ENCODE measurements around the gene ZNF75A. TPM values are rescaled to one million over a fixed set of nuclear protein-coding genes. Genes with fewer than 3 reads are reported as not detected.
"Not testable (repeated sequence)": the region's sequence is repeated elsewhere in the genome, so short reads cannot be mapped to it uniquely, and the experiment has no call there.

Gene ZNF75A
- 10.1 and 13.7 TPM in 2 replicates for total RNA-seq

DNA sequence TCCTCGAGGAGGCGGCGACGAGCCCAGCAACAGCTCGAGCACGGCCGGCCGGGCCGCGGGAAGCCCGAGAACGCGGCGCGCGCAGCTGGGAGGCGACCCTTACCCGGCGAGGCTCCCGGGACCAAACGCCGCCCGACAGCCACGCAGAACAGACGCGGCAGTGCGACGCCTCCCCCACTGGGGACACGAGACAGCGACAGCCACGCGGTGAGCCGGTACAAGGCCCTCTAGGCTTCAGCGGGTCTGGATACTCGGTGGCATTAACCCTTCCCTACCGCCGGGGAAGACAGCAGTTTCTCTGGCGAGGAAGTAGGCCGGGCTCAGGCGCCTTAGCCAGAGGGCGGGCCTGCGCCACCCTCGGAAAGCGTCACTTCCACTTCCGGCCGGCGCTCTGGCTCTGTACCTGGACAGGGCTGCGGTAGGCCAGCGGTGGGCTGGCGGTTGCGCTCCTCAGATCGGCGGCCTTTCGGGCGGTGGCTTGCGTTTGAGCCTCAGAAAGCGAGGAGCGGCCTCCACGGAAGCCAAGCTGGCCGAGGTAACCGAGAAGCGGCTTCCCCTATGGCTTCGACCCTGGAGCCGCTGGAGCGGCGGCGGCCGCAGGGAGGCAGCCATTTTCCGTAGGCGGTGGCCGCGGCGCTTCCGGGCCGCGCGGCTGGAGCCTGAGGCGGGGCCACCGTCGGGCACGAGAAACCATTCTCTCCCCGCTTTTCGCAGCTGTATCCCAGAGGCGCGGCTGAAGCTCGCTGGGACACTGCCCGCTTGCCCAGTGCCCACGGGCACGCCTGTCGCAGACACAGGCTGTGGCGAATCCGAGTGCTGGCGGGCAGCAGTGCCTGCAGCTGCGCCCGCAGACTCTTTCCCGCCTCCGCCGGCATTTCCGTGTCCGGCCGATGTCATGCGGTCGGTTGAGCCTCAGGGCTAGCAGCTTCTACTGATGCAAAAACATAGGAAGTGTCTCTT lies at the start of gene ZNF75A, which contains the start of gene TIGD7:
TSS of gene ZNF75A (plus strand) at position 389 of the 960 bp plus-strand sequence. CDS start 2,932 bp downstream, outside the sequence.
TSS of gene TIGD7 (minus strand) at position 322 of the 960 bp plus-strand sequence. CDS start 4,816 bp downstream, outside the sequence.
- peak; percentile 72 to 94 for DNase-seq (ENCODE audit: low read depth in 2 of 2)

- no peak for DNase-seq (ENCODE audit: low read depth in 2 of 2)
Observed at GRCh38 chr16:3256146-3256865, 49.0 kb upstream of the ZNF75A start, which contains the start of gene MEFV. MEFV (minus strand) TSS chr16:3256633; CDS start chr16:3256587, 46 bp downstream.

GRCh38 chr16:3256866-3257465 lies 48.3 kb upstream of the ZNF75A start:
- no peak for DNase-seq (ENCODE audit: low read depth in 2 of 2)

DNA sequence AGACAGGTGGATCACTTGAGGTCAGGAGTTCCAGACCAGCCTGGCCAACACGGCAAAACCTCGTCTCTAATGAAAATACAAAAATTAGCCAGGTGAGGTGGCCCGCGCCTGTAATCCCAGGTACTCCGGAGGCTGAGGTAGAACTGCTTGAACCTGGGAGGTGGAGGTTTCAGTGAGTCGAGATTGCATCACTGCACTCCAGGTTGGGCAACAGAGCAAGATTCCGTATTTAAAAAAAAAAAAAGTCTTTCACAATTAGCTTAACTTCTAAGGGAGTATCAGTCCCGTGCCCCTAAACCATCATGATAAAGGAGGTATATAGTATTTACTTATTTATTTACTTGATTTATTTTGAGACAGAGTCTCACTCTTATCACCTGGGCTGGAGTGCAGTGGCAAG lies 45.5 kb upstream of the ZNF75A start:
- DNase-seq (ENCODE audit: low read depth in 2 of 2), result no peak

GRCh38 chr16:3262517-3262916 lies 42.8 kb upstream of the ZNF75A start:
- no peak for DNase-seq (ENCODE audit: low read depth in 2 of 2)

GRCh38 chr16:3264137-3265036 lies 40.9 kb upstream of the ZNF75A start:
- peak; percentile 93 to 99 for DNase-seq (ENCODE audit: low read depth in 2 of 2)

- DNase-seq (ENCODE audit: low read depth in 2 of 2), result peak; percentile 47 to 55
Observed at GRCh38 chr16:3266873-3267537, 38.3 kb upstream of the ZNF75A start.

DNA sequence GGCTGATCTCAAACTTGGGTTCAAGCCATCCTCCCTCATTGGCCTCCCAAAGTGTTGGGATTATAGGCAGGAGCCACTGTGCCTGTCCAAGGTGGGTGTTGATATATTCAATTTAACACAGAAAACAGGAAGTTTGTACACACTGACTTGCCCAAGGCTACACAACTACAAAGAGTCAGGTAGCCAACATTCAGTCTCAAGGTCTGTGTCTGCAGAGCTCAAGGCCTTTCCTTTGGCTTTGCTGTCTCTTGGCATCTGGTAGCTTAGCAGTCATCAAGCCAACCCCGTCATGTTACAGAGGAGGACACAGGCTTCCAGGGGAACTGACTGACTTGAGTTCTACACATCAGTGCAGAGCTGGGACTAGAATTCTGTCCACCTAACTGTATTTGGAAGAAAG lies 37.0 kb upstream of the ZNF75A start:
- DNase-seq (ENCODE audit: low read depth in 2 of 2), result no peak

- DNase-seq (ENCODE audit: low read depth in 2 of 2), result not testable (repeated sequence)
Observed at GRCh38 chr16:3270718-3271117, 34.6 kb upstream of the ZNF75A start.

- DNase-seq (ENCODE audit: low read depth in 2 of 2), result not testable (repeated sequence)
Observed at GRCh38 chr16:3271281-3271680, 34.0 kb upstream of the ZNF75A start.

DNA sequence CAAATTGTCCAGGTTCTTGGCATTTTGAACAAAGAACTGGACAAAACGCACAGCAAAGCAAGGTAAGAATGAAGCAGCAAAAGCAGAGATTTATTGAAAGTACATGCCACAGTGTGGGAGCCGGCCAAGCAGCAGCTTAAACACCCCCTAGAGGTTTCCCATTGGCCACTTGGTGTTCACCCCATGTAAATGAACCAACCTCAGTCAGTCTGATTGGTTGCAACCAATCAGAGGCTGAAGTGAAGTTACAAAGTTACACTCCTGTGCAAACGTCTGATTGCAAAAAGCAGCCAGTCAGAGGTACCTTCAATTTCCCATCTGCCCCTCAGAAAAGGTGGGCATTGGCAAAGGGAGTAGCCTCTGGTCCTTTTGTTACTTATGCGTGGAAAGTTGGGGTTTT lies 30.8 kb upstream of the ZNF75A start:
- DNase-seq (ENCODE audit: low read depth in 2 of 2), result no peak

DNA sequence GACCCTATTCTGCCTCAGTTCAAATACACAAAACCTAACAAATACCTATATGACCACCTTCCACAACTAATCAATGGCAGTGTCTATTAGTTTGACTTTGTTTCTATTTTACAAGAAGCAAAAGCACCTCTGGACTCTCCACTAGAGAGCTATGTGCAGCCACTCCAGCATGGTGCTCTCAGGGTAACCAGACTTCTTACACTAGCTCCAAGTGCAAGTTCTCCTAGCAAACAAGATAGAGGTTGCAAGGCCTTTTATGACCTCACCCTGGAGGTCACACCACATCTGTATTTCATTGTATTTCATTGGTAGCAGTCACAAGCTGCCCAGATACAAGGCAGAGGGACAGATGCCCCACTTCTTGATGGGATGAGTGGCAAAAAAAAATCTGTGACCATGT lies 30.4 kb upstream of the ZNF75A start:
- no peak for DNase-seq (ENCODE audit: low read depth in 2 of 2)

- no peak for DNase-seq (ENCODE audit: low read depth in 2 of 2)
Observed at GRCh38 chr16:3276679-3277078, 28.6 kb upstream of the ZNF75A start.

- DNase-seq (ENCODE audit: low read depth in 2 of 2), result no peak
Observed at GRCh38 chr16:3281222-3281820, 24.0 kb upstream of the ZNF75A start.

GRCh38 chr16:3282103-3282729 lies 23.1 kb upstream of the ZNF75A start:
- DNase-seq (ENCODE audit: low read depth in 2 of 2), result peak; percentile 53 to 89

DNA sequence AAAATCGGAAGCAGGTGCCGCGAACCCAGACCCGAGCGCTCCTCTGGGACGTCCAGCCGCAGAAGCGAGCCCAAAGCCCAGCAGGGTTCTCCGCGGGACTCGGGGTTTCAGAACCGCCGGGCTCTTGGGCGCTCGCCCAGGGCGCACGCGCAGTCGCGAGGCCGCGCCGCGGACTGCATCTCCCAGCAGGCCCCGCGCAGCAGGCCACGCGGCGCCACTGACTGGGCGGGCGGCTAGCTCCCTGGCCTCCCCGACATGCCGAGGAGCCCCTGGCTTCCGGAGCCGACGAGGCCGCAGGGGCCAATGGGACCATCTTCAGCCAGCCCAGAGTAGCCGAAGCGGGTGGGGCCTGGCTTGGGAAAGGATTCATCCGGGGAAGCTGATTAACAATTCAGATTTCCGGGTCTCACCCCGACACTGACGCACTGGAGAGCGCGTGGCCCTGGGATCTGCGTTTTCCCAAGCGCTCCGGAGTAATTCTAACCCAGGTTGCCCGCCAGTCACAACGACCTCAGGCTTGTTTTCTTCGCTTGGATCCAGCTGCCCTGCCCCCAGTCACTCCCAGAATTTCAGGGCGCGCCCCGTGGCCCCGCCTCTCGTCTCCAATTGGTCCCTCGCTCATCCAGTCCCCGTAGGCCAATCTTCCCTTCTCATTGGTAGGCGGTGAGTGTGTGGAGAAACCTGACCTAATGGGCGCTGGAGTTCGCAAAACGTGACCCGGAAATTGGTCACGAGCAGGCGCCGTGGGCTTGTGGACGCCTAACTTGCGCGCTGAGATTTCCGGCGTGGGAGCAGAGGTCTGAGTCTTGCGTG lies 22.4 kb upstream of the ZNF75A start, which contains the start of gene ZNF263:
TSS of gene ZNF263 (plus strand) at position 762 of the 813 bp plus-strand sequence. CDS start 328 bp downstream, outside the sequence.
- peak; percentile 97 to 99 for DNase-seq (ENCODE audit: low read depth in 2 of 2)

DNA sequence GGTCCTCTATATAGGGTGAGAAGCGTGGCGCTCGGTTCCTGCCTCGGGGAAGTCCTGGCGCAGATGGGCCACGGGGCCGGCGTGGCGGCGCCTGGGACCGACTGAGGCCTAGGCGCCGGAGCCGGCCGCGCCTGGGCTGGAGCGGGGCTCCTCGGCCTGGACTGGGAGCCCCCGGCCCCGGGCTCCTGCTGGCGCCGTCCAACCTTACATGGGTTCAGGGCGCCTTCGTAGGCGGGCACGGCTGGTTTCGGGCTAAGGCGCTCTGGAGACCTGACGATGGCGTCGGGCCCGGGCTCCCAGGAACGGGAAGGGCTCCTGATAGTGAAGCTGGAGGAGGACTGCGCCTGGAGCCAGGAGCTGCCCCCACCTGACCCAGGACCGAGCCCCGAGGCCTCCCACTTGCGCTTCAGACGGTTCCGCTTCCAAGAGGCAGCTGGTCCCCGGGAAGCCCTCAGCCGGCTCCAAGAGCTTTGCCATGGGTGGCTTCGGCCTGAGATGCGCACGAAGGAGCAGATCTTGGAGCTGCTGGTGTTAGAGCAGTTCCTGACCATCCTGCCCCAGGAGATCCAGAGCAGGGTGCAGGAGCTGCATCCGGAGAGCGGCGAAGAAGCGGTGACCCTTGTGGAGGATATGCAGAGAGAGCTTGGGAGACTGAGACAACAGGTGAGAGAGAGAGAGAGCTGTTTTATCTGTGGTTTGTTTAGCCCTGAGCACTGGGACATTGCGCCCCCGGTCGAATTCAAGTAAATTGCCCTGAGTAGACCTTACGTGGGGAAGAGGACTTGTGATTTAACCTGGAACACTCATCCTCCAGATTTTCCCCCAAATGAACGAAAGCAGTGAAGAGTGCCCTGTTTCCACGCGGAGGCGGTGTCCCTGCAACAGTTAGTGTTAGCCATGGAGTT lies 21.5 kb upstream of the ZNF75A start:
- DNase-seq (ENCODE audit: low read depth in 2 of 2), result peak in 1 of 2 donors; percentile 13
